GM18909 (cell line): ENCODE results near the gene NAV1.
"Not testable (repeated sequence)": the region's sequence is repeated elsewhere in the genome, so short reads cannot be mapped to it uniquely, and the experiment has no call there.

Experiments
- ATAC-seq: cut with Tn5 transposase; IDR thresholded peaks from one replicate; pipeline ENCODE4 v1.9.1; 2021; ENCODE audit warnings: mild to moderate bottlenecking; ENCODE audit not compliant: unreplicated experiment, poor library complexity

Gene NAV1

GRCh38 chr1:201538612-201539551 is at the start of gene NAV1:
Gene NAV1, plus strand, starts transcription at chr1:201539127. Its CDS starts 83,758 bp downstream, at chr1:201622885.
- no peak for ATAC-seq

- ATAC-seq = no peak
Measured at GRCh38 chr1:201489643-201490261, 49.2 kb upstream of the NAV1 start.

GRCh38 chr1:201490708-201491131 is 48.2 kb upstream of the NAV1 start:
- no peak for ATAC-seq

GRCh38 chr1:201491896-201492511 is 46.9 kb upstream of the NAV1 start:
- ATAC-seq = no peak

- ATAC-seq = not testable (repeated sequence)
Measured at GRCh38 chr1:201493026-201493656, 45.8 kb upstream of the NAV1 start.

DNA sequence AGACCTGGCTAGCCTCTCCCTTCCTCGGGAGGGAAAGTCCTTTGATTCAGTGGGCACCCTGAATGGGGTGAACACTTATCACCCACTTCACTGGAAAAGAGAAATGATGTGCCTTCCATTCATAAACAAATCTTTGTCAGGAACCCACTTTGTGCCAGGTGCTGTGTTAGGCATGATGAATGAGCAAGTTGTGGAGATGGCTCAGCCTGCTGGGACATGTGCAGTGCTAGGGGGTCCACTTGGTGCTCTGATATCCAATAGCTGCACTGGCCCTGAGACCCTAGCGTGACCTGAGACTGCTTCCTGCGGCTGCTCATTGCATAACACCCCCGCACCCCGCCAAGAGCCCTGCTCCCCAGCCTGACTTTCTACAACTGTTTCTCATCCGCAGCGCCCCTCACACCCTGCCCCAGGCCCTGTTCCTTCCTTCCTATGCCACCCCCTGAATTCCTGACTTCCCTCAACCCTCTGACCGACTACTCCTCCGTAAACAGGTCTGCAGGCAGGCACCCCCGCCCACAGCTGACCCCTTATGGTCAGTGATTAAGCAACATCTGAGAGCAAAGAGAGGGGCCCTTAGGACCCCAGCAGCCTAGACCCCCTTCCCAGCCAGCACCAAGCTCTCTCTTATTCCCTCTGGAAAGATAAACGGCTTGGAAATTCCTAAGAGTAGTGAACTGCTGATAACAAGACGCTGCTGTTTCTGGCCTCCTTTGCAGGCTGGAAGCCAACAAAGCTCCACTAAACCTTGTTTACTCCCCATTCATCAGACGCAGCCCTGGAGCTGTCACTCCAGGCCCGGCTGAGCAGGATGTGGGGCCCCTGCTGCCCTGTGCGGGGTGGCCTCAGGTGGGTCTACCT is 44.9 kb upstream of the NAV1 start:
- ATAC-seq = no peak

GRCh38 chr1:201495551-201496295 is 43.2 kb upstream of the NAV1 start:
- ATAC-seq = no peak

GRCh38 chr1:201496296-201496690 is 42.6 kb upstream of the NAV1 start:
- ATAC-seq = no peak

DNA sequence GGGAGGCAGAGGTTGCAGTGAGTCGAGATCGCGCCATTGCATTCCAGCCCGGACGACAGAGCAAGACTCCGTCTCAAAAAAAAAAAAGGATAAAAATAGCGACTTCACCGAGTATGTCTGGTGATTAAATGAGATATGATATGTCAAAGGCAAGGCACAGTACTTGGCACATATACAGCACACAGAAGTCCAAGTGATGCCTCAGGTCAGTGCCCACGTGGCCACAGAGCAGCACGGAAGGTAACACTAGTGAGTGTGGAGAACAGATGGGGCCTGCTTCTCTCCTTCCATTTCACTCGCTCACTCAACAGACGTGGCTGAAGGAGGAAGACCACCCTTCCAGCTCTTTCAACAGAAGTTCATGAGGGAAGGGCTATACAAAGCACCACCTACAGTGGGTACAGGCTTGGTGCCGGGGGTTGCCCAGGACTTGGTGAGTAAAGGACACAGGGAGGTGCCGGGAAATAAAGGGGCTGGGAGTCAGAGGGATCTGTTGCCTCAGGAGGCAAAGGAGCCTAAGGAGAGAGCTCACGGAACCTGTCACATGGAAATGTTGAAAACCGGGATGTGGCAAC is 40.9 kb upstream of the NAV1 start:
- no peak for ATAC-seq

- no peak for ATAC-seq
Measured at GRCh38 chr1:201498621-201499020, 40.3 kb upstream of the NAV1 start.

DNA sequence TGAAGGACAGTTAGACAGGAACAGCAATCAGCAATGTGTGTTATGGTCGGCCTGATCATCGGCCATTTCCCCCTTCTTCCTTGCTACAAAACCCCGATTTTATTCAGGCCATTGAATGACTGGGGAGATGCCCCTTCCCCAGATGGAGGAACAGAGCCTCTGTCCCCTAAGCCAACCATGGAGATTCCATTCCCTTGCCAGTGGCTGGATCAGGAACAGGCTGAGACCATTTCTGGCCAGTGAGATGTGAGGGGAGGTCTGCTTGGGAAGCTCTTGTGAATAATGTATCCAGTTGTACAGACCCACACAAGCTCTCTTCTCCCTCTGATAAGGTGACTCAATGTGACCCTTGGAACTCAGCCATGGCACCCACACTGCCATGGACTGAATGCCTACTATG is 39.7 kb upstream of the NAV1 start:
- no peak for ATAC-seq

DNA sequence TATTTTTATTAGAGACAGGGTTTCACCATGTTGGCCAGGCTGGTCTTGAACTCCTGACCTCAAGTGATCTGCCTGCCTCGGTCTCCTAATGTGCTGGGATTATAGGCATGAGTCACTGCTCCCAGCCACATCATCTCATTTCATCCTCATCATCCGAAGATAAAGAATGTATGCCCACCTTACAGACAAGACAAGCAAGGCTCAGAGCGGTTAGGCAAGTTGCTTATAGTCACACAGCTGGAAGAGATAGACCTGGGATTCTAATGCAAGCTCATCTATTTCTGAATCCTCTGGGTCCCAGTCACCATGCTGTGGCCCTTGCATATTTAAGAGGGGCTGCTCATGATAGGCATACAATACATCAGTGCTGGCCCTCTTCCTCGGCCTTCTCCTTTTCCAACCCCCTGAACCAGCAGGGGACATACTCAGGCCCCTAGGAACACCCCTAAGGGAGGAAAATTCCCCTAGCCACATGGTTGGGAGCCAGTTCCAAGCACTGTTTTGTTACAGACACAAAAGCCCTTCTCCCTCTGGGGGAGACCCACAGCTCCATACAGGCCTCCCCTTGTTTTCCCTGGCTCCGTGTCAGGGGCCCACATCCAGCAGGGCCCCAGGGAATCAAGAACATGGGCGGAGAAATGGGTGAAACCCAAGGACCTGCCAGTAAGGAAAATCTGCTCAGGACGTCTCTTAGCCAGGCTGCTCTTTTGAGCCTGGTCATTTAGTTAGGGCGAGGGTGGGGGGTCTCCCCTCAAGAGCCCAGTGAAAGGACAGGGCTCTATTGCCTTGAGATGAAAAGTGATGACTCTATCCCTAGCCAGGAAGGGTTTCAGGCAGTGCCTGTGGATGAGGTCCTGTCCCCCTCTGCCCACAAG is 38.9 kb upstream of the NAV1 start:
- ATAC-seq = no peak

GRCh38 chr1:201500670-201501120 is 38.2 kb upstream of the NAV1 start:
- no peak for ATAC-seq

GRCh38 chr1:201501144-201501543 is 37.8 kb upstream of the NAV1 start:
- ATAC-seq = no peak

- no peak for ATAC-seq
Measured at GRCh38 chr1:201501812-201502510, 37.0 kb upstream of the NAV1 start.

DNA sequence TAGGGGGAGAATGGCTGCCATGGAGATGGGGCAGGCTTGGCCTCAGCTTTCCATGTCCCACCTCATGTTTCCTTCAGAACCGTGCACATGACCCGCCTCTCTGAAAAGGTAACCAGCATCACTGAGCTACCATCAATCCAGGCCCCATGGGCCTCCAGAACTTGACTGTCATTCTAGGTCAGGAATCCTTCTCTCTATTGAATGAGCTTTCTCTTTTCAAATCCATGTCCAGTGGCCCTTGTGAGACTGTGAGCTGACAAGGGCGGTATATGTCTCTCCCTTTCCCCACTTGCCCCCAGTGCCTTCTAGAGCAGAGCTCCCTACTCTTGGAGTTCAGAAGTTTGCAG is 36.4 kb upstream of the NAV1 start:
- ATAC-seq = no peak
